RKO (cell line): ENCODE results near the gene LCN10.
"Not testable (repeated sequence)": the region's sequence is repeated elsewhere in the genome, so short reads cannot be mapped to it uniquely, and the experiment has no call there.

Source experiments
- DNase-seq: peaks from one replicate; pipeline ENCODE4 v3.0.0-alpha.2; 2016; ENCODE audit warnings: low spot score

Gene LCN10

DNA sequence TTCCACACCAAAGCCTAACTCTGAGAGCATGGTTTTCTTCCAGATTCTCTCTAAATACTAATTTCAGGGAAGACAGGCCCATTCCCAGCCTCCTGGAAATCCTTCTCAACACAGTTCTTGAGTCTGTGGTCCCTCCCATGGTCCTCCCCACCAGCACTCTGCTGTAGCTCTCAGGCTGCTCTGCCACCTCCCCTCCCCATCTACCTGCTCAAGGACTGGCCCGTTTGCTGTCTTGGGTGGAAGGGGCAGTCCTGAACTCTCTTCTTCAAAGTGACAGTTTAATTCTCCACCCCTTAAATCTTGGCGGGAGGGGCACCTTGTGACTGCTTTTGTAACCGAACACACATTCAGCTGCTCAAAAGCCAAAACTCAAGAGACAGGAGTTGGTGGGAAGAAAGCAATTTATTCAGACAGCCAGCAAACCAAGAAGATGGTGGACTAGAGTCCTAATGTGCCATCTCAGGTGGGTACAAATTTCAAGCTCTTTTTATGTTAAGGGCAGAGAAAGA is 29.2 kb upstream of the LCN10 start:
- DNase-seq: no peak

DNA sequence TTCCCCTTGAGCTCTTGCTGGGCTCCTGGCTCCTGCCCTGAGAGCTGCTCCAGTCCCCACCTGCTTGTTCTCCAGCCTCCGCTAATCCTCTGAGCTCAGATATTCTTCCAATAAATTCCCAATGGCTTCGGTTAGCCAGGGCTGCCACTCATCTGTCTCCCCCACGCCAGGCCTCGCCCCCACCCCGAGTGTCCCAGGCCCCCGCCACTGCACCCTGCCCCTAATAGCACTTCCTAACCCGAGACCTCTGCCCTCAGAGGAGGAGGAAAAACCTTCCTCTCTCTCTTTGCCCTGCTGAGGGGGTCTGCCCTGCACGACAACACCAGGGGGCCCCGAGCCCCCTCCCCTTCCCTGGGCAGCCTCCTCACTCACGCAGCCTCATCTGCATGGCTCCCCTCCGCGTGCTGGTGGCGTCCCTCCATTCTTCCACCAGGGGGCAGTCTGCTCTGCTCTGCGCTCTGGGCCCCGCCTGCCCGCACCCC is 27.0 kb upstream of the LCN10 start:
- DNase-seq: no peak

DNA sequence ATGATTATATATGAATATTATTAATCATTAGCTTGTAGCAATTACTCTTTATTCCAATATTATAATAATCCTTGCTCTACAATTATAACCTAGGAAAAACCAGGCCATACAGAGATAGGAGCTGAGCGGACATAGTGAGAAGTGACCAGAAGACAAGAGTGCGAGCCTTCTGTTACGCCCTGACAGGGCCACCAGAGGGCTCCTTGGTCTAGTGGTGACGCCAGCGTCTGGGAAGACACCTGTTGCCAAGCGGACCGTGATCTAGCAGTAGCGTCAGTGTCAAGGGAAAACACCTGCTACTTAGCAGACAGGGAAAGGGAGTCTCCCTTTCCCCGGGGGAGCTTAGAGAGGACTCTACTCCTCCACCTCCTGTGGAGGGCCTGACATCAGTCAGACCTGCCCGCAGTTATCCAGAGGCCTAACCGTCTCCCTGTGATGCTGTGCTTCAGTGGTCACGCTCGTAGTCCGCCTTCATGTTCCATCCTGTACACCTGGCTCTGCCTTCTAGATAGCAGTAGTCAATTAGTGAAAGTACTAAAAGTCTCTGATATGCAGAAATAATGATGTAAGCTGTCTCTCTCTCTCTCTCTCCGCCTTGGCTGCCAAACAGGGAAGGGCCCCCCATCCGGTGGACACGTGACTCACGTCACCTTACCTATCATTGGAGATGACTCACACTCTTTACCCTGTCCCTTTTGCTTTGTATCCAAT is 23.8 kb upstream of the LCN10 start:
- DNase-seq: peak; percentile 87

DNA sequence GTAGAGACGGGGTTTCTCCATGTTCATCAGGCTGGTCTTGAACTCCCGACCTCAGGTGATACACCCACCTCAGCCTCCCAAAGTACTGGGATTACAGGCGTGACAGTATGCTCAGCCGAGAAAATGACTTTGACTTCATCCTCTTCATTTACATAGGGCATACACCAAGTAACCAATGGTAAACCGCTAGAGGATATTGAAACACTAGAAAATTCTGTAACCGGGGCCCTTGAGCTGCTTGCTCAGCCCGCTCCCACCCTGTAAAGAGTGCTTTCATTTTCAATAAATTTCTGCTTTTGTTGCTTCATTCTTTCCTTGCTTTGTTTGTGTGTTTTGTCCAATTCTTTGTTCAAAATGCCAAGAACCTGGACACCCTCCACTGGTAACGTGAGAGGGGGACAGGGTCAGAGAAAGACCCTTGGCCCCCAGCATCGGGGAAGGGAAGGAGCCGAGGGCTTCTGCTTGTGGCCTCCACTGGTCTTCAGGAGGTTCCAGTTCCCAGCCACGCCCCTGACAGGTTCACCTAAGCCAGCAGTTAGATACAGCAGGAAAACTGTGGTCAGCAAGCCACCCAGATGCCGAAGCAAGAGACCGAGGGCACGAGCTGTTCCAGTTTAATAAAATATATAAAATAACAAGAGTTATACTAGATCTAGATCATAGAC is 23.1 kb upstream of the LCN10 start:
- not testable (repeated sequence) for DNase-seq

DNA sequence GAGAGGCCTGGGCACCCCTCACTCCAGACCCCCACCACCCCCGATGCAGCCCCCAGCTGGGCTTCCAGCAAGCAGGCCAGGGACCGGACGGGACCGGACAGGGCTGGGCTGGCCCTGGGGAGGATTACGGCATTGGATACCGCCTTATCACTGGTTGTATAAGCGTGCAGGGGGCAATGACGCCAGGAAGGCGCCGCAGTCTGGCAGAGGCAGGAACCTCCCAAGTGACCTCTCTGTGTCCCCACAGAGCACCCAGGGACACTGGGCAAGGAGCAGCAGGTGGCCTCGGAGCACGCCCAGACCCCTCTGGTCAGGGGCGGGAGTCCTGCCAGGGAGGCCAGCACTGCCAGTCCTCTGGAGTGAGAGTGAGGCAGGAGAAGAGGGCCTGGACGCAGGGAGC is 22.3 kb upstream of the LCN10 start:
- DNase-seq: no peak

DNA sequence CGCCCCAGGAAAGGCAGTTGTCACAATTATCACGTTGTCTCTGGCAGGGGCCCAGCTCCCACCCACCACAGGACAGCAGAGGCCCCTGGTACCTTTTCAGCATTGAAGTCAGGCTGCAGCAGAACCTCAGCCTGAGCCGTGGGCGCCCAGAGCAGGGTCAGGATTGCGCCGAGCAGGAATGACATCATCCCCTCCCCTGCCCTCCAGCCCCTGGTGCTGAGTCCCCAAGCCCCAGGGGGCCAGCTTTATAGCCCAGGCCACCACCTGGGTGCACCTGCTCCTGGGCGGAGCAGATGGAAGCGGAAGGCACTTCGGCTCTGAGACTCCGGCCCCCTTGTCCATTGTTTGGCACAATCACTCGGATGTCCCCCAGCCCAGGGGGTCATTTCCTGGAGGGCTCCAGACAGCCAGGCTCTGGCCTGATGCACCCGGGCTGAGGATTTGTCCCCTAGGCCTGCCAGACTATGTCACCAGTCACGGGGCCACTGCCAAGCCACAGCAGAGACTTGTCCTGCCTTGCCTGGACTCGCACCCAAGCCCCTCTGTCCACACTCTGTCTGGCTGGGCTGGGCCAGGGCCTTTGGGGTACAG is 21.7 kb upstream of the LCN10 start, which contains the start of gene LCN15:
LCN15 (minus strand) TSS at position 218 of the 591 bp plus-strand sequence; CDS start at position 188, 30 bp downstream.
- no peak for DNase-seq

DNA sequence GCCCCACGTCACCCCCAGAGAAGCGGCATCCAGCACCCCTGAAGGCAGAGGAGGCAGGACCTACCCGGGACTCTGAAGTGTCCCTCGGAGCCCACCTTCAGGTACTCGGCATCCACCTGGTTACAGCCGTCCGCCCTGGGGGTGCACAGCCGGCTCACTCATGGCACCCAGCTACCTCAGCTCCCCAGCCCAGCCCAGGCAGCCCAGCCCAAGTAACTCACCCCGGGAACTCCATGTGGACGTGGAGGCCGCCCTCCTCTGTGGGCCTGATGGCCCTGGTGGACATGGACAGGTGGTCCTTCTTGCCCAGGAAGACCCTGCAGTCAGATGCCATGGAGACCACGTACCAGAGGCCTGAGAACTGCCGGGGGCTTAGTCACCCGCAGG is 20.9 kb upstream of the LCN10 start:
- no peak for DNase-seq

DNA sequence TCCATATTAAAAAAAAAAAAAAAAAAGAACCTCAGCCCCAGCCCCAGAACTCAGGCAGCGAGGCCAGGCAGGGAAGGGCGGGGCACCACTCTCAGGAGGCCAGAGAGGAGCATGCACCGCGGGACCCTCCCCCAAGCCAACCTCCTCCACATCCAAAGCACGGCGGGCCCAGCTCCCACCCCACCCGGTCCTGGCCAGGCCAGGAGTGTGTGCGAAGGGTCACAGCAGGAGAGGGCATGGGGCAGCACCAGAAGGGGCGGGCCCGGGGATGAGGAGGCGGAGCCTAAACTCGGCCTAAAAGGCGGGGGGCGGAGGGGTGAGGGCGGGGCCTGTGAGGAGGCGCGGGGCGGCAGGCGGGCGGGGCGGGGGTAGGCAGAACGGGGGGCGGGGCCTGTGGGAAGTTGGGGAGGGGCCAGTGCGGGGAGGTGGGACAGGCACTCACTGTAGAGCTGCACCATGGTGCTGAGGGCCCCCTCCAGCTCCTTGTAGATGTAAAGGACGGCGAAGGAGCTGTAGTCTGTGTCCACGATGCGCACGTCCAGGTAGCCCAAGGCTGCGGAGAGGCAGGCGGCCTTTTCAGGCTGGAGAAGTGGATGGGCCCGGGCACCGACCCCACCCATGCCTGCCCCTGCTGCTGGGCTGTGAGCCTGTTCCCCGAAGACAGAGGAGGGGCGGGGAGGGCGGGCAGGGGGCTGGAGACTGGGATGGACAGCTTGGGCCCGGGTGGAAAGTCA is 20.3 kb upstream of the LCN10 start:
- peak; percentile 42 for DNase-seq

DNA sequence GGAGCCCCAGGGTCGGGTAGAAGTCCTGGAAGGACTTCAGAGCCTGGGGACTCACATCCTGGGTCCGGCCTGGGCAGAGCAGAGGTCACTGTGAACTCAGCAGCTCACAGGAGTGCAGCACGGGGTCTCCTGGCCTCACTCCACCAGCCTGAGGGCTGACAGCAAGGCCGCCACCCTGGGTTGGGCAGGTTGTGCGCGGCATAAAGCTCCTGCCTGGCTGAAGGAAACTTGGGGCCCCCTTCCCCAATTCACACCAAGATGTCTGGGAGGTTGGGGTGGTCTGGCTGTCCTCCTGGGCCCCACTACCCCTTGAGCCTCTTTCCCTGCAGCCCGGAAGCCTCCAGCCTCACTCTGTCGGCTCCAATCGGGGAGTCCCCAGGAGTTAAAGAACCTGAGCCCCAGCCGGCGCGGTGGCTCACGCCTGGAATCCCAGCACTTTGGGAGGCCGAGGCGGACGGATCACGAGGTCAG is 19.5 kb upstream of the LCN10 start:
- DNase-seq: no peak

DNA sequence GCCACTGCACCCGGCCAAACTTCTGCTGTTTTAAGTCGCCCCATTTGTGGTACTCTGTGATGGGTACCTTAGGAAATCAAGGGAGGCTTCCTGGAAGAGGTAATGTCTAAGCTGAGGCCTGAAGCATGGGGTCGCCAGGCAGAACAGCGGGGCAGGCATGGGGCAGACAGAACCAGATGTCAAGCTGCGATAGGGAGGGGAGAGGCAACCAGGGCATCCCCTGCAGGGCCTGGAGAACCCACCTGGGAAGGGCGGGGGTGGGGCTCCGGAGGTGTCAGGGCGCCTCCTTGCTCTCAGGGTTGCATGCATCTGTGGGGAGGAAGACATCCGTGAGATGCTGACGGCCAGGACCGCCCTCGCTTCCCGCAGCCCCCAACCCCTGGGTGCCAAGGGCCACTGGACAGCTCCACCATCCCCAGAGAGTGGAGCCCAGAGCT is 18.8 kb upstream of the LCN10 start:
- DNase-seq: no peak

DNA sequence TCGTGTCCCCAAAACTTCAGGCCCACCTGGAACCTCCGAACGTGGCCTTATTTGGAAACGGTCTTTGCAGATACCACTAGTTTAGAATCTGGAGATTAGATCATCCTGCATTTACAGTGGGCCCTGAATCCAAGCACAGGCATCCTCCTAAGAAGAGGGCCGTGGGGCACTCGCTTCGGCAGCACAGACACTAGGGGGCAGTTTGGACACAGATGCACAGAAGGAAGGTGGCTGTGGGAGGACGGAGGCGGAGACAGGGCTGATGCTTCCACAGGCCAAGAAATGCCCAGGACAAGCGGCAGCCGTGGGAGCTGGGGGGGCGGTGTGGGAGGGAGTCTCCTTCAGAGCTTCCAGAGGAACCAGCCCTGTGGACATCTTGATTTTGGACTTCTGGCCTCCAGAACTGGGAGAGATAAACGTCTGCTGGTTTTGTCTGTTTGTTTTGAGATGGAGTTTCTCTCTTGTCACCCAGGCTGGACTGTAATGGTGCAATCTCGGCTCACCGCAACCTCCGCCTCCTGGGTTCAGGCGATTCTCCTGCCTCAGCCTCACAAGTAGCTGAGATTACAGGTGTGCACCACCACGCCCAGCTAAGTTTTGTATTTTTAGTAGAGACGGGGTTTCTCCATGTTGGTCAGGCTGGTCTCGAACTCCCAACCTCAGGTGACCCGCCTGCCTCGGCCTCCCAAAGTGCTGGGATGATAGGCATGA is 18.2 kb upstream of the LCN10 start:
- DNase-seq: peak; percentile 78

DNA sequence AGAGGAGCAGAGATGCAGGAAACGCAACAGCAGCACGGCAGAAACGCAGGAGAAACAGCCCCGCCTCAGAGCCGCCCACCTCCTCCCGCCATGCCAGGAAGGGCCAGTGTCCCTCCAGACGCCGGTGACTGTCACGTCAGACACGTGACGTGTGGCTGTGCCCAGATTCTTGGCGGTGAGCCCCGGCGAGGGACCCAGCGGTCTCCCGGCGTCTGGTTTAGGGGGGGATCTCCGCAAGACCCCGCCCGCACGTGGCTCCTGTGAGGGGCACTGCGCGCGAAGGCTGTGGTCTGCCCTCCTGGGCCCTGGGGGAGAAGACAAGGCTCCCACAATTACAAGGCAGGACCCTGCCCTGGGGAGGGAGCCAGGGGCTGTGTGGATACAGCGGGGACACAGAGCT is 17.7 kb upstream of the LCN10 start:
- no peak for DNase-seq

DNA sequence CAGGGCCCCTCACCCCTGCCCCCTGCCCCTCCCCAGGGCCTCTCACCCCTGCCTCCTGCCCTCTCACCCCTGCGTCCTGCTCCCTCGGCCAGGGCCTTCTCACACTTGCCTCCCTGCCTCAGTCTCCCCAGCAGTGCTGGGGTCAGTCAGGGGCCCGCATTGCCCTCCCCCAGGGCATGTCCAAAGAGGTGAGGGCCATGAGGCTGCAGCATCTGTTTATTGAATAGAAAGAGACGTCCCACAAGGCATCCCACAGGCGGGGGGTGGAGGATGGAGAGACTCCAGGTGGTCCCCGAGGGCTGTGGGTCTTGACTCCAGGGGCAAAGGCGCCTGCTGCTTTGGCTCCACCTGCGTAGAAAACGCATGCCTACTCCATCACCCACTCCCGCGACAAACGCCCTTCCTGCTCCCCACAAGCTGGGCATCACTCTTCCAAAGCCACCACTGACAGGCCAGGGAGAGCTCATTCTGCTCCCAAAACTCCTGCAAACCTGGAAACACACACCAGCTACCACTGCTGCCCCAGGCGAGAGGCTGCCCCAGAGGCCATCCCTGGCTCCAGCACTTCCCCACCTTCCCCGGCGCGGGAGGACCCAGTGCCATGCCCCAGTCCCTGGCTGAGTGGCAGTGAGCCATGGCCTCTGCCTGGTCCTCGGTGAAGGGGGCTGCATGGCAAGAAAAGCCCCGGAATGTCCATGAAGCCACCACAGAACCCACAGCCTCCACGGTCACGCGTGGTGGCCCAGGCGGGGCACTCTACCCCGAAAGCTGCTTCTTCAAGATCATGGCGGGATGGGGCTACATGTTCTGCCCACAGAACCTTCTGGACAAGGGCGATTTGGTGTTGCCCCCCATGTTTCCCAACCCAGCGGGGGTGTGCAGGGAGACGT is 16.9 kb upstream of the LCN10 start:
- DNase-seq: no peak

DNA sequence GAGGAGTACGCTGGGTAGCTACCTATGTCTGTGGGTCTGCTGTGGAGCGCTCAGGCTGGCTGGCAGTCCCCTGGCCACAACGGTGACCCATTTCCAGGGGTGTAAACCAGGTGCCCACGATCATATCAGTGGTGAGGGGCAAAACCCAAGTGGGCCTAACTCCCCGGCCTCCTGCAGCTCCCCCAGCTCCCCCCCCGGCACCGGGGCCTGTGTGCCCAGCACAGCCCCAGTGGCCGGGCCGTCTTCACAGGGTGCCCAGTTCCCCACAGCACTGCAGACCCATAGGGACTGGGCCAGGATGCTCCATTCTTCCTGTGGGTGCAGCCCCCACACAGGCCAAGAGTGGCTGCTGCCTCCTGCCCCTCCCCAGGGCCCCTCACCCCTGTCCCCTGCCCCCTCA is 16.3 kb upstream of the LCN10 start:
- no peak for DNase-seq

DNA sequence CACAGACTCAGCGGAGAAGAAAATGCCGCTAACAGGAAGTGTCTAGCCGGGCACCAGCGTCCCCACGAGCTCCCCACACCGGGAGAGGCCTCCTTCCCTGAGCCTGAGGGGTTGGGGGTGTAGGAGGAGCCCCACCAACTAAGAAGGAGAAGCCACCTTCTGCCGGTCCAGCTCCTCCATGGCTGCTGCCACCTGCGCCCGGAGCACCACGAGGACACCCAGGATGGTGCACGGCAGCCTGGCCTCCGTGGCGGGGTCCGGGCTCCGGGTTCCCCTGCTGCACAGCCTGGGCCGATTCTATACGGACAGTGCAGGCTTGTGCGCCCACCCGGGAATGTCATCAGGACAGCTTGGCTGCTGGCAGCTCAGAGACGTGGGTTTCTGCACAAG is 15.0 kb upstream of the LCN10 start:
- DNase-seq: no peak

DNA sequence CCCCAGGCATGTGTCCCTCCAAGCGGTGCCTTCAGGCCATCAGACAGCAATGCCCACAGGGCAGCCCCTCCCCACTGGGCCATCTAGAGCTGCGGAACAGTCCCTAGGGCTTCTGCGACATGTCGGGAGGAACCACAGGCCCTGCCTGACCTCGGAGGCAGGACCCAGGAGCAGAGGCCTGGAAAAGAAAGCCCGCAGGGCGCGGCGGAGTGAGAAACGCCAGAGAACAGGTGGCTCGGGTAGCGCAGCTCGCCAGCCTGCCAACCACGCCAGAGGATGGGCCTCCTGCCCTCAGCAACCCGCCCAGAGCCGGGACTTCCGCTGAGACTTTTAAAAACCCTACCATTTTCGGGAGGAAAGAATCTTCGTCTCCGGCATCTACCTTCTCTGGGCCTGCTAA is 14.6 kb upstream of the LCN10 start:
- DNase-seq: no peak

DNA sequence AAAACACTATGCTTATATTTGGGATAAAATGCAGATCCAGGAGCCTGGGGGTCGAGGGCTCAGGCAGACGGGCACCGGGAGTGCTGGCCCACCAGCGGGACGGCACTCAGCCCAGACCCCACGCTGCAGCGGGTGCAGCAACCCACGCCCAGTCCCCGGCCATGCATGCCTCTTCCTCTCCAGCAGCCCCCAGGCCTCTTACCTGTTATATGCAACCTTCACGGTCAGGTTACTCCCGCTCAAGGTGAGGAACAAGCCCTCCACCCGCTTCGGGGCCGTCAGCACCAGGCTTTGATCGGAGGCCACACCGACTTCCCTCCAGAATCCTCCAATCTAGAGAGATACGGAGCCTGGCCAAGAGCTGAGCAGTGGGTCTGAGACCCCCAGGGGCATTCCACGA is 14.1 kb upstream of the LCN10 start:
- DNase-seq: no peak

DNA sequence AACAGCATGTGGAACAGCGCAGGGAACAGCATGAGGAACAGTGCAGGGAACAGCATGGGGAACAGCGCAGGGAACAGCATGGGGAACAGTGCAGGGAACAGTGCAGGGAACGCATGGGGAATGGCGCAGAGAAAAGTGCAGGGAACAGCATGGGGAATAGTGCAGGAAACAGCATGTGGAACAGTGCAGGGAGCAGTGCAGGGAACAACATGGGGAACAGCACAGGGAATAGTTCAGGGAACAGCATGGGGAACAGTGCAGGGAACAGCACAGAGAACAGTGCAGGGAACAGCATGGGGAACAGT is 13.3 kb upstream of the LCN10 start:
- DNase-seq: no peak

DNA sequence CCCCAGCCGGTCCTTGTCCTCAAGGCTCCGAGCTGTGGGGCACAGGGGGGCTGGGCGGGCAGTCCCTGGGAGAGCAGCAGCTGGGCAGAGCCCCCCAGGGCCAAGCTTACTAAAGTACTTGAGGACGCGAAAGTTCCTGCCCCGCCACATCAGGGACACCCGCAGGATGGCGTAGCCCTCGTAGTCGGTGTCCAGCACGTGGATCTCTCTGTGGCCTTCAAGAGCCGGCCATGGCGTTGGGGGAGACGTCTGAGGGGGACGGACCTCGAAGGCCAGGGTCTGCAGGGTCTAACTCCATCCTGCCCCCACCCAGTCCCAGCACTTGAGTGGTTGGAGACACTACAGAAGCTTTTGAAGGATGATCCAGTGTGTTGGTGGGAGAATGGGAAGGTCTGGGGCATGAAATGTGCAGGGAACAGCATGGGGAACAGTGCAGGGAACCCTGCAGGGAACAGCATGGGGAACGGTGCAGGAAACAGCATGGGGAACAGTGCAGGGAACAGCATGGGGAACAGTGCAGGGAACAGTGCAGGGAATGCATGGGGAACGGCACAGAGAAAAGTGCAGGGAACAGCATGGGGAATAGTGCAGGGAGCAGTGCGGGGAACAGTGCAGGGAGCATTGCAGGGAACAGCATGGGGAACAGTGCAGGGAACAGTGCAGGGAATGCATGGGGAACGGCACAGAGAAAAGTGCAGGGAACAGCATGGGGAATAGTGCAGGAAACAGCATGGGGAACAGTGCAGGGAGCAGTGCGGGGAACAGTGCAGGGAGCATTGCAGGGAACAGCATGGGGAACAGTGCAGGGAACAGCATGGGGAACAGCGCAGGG is 12.8 kb upstream of the LCN10 start:
- DNase-seq: not testable (repeated sequence)
